Neural progenitor cell (in vitro differentiated cells): Measurements from ENCODE around the gene CST8.

Source experiments
- CTCF ChIP-seq: fragments of 200-600 bp; sonication (generic); IDR thresholded peaks from 2 replicates; pipeline ENCODE4 v1.5.1; 2017; ENCODE audit warnings: antibody characterized with exemption, mild to moderate bottlenecking
- EZH2phosphoT487 ChIP-seq: fragments of 200-600 bp; sonication (generic); IDR thresholded peaks from 2 replicates; pipeline ENCODE4 v1.6.1; 2017; ENCODE audit warnings: antibody characterized with exemption

GRCh38 chr20:23482138-23482537 lies 8.8 kb upstream of the CST8 start:
- no peak for TF ChIP-seq CTCF
- no peak for TF ChIP-seq EZH2phosphoT487
